GM21825 (cell line): ENCODE data around the gene NELL1.

Source experiments
- ATAC-seq: cut with Tn5 transposase; IDR thresholded peaks from one replicate; pipeline ENCODE4 v1.9.1; 2021; ENCODE audit warnings: mild to moderate bottlenecking, moderate library complexity; ENCODE audit not compliant: unreplicated experiment

The NELL1 gene

DNA sequence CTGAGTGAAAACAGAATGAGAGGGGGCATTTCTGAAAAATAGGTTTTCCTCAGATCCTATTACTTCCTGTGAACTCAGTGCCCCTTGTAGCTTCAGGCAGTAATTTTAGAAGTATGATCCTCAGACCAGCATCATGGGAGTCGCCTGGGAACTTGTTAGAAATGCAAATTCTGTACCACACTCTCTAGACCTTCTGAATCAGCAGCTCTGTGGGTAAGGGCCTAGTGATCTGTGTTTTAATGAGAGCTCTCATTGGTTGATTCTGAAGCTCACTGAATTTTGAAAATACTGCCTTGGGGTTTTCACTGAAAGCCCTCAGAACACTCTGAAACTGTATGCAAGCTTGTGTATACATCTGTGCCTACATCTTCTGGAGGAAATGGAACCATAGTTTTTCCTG lies 876.3 kb downstream of the NELL1 start:
- no peak for ATAC-seq

GRCh38 chr11:21546703-21547102 lies 877.3 kb downstream of the NELL1 start:
- ATAC-seq, result no peak

DNA sequence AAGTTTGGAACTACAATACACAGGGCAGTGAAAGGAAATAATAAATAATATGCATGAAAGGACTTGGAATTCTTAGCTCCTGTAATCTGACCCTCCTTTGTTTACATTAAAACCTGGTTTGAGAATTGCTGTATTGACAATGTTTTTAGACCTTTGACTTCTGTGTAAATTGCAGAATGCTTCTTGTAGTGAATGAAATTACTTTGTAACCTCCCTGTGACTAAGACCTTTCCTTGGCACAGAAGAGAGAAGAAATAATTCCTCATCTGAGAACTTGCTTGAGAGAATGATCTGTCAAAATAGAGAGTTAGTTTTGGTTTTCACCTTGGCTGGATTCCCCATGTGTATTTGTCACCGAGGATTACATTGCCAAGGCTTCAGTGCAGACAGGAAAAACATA lies 883.5 kb downstream of the NELL1 start:
- no peak for ATAC-seq

DNA sequence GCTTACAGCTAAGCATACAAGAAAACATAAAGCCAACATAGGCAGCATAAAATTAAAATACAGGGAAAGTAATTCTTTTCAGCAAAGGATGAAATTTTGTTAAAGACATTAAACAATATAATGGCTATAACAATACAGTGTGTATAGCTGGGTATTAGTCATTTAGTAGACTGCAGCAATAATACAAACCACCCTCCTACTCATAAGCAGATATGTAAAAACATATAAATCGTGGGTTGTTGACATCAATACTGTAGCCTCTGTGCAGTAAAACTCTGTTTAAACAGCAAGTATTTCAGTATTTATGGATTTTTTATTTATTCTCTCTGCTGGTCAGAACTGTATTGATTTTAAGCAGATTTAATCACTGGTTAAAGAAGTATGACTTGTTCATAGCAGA lies 884.4 kb downstream of the NELL1 start:
- no peak for ATAC-seq

GRCh38 chr11:21554284-21554683 lies 884.9 kb downstream of the NELL1 start:
- no peak for ATAC-seq

DNA sequence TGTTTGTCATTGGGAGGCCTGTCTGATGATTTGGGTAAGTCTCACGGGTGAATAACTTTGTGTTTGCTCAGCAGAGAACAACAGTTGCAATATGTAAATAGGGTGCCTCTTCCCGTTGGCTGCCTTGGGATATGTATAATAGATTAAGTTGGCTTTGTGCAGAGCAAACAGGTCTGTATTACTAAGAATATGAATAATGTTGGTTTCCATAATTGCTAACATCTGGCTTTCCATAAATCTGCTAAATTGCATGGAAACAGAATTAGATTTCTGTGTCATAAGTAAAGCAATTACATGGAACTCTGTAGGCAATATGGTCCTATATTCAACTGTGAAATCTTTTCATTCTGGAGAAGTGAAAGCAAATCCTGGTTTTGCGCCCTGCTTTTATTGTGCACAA lies 887.5 kb downstream of the NELL1 start:
- no peak for ATAC-seq

DNA sequence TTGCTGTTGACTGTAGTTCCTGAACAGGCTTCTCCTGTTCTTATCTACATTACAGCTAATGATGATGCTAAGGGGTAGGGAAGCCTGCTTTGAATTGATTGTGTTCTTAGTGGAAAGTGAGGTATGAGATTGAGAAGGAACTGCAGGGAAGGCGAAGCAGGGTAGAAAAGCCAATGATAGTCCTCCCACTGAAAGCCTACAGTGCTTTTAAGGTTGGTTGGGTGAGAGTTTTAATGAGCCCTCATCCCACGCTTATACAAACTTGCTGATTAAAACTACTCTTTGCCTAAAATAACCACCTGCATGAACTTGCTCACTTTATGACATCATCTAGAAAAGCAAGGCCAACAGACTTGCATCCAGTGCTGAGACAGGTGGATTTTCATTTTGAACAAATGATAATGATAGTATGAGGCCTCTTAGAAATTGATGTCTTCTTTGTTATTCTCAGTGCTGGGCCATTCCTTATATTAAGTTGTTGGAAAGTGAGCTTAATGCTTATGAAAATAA lies 891.1 kb downstream of the NELL1 start:
- ATAC-seq, result no peak

DNA sequence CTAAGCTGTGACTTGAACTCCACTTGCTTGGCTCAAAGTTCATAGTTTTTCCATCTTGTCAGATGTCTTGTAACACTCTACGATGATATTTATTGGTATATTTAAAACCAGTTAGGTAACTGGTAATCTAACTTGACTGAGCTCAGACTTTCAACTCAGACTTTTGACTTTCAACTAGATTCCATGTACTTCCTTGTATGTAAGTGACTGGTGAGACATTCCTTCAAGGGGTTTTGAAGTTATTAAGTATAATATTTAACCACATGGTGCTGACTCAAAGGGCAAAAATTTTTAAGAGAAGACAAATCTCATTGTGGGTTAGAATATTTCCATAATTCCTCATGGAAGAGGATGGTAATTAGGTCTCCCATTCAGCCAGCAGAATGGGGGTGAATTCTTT lies 892.2 kb downstream of the NELL1 start:
- no peak for ATAC-seq

DNA sequence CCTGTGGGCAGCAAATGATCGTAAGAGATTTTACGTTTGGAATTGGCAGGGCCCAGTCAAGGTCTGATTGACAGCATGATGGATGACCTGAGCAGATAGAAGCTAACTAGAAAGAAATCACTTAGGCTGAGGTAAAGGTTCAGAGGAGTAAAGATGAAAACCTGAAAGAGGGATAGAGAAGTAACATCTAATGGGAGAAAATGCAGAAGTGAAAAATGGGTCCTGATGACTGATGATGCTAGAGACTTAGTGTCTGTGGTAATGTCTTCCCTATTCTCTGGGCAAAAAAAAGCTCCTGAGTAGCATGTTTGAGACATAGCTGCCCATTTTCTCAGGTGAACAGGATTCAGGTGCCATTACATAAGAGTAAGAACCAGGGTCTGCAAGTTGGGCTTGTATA lies 894.7 kb downstream of the NELL1 start:
- no peak for ATAC-seq

- ATAC-seq, result no peak
These were observed 895.7 kb downstream of the NELL1 start for GRCh38 chr11:21564833-21565682.

DNA sequence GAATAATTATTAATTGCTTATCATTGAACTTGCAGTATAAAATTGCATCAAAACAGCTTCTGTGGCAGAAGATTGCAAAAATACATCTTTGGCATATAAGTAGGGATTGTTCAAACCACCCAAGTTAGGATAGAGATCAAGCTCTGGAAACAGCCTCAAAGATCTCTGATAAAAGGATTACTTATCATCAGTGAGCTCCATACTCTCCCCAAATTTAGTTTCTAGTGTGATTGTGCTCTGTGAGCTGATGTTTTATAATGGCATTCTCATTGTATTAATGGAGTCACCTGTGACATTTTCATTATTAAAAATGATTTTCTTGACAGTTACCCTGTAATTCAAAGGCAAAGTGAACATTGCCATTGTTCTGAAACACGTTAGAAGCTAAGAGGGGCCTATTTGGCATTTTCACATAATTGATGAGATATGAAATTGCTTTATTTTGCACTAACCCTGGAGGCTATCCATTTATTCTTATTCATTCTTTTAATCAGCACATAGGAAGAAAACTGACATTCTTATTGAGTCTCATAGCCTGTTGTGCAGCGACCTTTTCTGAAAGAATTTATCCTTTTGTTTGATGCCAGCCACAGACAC lies 897.2 kb downstream of the NELL1 start:
- ATAC-seq, result no peak

GRCh38 chr11:21567645-21568290 lies 898.4 kb downstream of the NELL1 start:
- no peak for ATAC-seq

DNA sequence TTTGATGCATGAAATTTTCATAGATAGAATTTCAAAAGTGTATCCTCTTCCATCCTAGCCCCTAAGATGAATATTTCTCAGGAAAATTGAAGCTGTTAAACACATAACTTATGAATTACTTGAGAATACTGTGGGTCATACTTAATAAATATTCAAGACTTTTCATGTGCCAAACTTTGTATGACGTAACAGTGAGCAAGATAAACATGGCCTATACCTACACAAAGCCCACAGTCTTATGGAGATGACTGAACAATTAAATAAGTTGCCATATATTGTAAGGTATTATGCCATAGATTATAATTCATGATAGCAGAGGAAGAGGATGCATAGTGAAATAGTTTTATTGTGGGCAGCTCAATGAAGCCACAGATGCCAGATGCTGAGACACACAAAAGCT lies 902.8 kb downstream of the NELL1 start:
- no peak for ATAC-seq

DNA sequence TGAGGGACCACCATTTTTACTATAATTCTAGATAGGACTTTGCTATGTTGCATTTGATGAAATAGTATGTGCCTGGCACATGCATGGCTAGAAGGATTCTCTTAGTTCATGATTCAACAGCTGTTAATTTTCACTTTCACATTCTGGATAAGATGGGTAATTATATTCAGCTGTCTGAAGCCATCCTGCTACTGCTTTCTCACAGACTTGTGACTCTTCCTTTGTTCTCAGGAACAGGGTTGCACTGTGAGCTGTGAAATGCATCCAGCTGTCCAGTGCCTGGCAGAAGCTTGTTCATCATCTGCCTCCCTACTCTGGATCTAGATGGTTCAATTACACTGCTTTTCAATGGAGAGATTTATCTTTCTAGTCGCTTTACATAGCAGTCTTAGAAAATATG lies 913.4 kb downstream of the NELL1 start:
- no peak for ATAC-seq

DNA sequence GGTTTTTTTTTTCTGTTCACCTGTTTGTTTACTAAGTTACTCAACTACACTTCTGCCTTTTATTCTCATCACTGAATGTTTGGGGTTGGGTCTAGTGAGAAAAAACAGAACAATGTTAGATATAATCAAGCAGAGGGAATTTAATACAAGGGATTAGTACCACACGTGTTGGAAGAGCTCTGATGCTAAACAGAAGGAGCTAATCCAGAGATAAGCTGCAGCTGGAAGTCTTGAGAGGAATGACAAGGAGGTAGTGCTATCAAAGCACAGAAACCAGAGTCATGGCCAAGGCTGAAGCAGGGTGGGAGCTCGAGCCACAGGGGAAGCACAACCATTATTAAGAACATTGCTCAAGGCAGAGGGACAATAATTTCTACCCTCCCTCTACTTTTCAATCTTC lies 919.4 kb downstream of the NELL1 start:
- no peak for ATAC-seq

DNA sequence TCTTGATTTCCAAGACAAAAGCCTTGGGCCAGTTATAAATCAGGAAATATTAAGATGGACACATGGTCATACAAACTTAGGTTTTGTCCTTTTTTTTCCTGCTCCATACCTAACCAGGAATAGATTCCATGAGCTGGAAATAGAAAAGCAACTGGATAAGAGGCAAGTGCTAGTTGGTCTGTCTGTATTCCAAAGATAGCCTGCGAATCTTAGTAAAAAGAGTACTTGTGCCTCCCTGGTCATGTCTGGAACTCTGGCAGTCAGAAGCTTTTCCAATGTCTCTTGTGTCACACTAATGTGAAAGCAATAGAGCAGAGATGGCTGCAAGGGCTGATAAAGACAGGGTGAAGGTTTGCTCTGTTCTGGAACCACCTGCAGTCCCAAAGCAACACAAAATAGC lies 933.3 kb downstream of the NELL1 start:
- no peak for ATAC-seq

- ATAC-seq, result no peak
These were observed 934.5 kb downstream of the NELL1 start for GRCh38 chr11:21603886-21604285.

GRCh38 chr11:21604564-21604963 lies 935.2 kb downstream of the NELL1 start:
- ATAC-seq, result no peak

DNA sequence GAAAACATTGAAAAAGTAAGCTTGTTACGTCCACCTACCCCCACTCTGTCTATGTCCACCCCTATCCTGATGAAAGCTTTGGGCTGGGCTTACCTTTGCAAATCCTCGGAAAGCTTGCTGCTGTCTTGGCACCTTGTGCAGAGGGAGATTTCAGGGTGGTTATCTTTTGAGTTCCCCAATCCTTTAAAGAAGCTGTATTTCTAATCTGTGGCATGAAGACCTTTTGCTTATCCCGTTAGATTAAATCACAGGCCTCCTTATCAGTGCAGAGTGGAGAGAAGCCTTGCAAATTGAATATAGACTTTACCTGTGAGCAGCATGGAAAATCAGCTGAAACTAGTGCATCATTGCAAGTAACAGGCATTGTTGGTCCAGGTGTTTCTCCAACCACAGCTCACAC lies 942.9 kb downstream of the NELL1 start:
- ATAC-seq, result no peak

GRCh38 chr11:21614961-21615360 lies 945.6 kb downstream of the NELL1 start:
- no peak for ATAC-seq

GRCh38 chr11:21615955-21616371 lies 946.6 kb downstream of the NELL1 start:
- no peak for ATAC-seq

- no peak for ATAC-seq
These were observed 953.2 kb downstream of the NELL1 start for GRCh38 chr11:21622566-21622965.
